ENCODE measurements around the gene OPRL1.

DNA sequence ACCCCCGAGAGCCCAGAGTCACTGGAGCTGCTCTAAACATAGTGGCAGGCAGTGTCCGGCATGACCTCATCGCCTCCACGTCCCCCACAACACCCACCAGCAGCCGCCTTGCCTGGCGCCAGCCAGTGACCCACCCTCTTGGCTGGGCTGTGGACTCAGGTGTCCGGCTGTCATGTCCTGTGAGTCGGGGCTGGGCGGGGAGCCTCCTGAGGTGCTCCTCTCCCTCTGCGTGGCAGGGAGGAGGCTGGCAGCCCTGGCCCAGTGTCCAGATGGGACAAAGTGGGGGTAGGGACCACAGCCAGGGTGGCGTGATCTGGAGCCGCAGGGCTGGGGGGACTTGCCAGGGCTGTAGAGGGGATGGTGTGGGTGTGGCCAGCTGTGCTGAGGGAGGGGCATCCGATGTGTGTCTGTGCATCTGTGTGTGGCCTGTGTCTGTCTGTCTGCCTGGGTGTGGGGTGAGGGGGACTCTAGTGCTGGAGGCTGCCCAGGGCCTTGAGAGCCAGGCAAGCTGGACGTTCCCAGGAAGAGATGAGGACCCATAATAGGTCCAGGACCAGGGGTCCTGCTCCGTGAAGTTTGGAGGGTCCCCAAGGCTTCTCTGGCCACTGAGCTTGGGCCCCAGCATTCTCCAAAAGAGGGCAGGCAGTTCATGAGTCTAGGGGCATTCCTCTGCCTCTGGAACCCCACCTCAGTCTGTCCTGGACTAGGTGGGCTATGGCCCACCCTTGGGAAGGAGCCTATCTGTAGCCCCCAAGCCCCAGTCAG lies 28.1 kb upstream of the OPRL1 start:
- no peak for TF ChIP-seq EZH2 (IDR thresholded peaks at IDR 0.05; ENCODE audit: low read length, missing control alignments)
- TF ChIP-seq, protein P1, sequence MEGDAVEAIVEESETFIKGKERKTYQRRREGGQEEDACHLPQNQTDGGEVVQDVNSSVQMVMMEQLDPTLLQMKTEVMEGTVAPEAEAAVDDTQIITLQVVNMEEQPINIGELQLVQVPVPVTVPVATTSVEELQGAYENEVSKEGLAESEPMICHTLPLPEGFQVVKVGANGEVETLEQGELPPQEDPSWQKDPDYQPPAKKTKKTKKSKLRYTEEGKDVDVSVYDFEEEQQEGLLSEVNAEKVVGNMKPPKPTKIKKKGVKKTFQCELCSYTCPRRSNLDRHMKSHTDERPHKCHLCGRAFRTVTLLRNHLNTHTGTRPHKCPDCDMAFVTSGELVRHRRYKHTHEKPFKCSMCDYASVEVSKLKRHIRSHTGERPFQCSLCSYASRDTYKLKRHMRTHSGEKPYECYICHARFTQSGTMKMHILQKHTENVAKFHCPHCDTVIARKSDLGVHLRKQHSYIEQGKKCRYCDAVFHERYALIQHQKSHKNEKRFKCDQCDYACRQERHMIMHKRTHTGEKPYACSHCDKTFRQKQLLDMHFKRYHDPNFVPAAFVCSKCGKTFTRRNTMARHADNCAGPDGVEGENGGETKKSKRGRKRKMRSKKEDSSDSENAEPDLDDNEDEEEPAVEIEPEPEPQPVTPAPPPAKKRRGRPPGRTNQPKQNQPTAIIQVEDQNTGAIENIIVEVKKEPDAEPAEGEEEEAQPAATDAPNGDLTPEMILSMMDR (conservative IDR thresholded peaks at IDR 0.05 in 1 of 2, IDR thresholded peaks at IDR 0.05 in 1 of 2; ENCODE audit: low read depth in 1 of 2, low read length in 2 of 2): no peak
